A549 treated with GW870086 at 1 μM for 4 hours (cell line): ENCODE measurements around the gene MAGEB1. TPM values are rescaled to one million over a fixed set of nuclear protein-coding genes. Genes with fewer than 3 reads are reported as not detected.

Experiments used
- total RNA-seq: library from RNA; stranded (reverse); fragments of 200-300 nt; extraction: Qiagen RNA extraction; gene quantifications from 5 replicates; pipeline ENCODE4 v1.2.3, GENCODE V29; 2022; ENCODE audit warnings: low read depth

MAGEB1 gene
- total RNA-seq: not detected in 5 replicates

GRCh38 chrX:30246769-30247489, at the start of gene MAGEB1:
TSS of gene MAGEB1 (plus strand) at chrX:30247146. CDS start at chrX:30250494, 3,348 bp downstream.

GRCh38 chrX:30215357-30215843, 31.5 kb upstream of the MAGEB1 start, which contains the start of gene MAGEB2:
TSS of gene MAGEB2 (plus strand) at chrX:30215563. CDS start at chrX:30218581, 3,018 bp downstream.

GRCh38 chrX:30230395-30230794, 16.6 kb upstream of the MAGEB1 start, which contains the start of gene MAGEB3:
TSS of gene MAGEB3 (plus strand) at chrX:30230657. CDS start at chrX:30235925, 5,268 bp downstream.

DNA sequence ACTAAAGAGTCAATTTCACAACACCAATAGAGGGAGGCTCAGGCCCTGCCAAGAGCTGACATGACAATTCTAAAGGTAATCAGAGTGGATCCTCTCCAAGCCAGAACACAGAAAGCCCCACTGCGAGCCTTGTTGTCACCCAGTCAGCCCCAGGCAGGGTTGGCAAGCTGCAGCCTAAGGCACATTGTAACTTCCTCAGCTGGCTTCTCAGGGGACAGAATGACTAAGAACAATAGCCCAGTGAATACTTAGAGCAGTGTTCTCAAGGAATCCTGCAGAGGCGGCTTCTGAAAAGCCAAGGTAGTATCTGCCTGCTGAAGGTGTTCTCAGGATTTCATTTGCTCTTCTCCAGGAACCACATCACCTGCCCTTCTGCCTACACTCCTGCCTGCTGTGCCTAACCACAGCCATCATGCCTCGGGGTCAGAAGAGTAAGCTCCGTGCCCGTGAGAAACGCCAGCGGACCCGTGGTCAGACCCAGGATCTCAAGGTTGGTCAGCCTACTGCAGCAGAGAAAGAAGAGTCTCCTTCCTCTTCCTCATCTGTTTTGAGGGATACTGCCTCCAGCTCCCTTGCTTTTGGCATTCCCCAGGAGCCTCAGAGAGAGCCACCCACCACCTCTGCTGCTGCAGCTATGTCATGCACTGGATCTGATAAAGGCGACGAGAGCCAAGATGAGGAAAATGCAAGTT, 5.1 kb upstream of the MAGEB1 start, which contains the start of gene MAGEB4:
Gene MAGEB4 (plus strand): TSS at position 277 of the 692 bp plus-strand sequence. CDS start 136 bp downstream, at position 413.

Other genes starting within 250 kb of the MAGEB1 start
- gene MAGEB2, start 31.6 kb upstream of the MAGEB1 start, total RNA-seq: not detected in 5 replicates
- not detected in 5 replicates for gene MAGEB3, start 16.5 kb upstream of the MAGEB1 start, total RNA-seq
- not detected in 5 replicates for gene MAGEB4, start 5.1 kb upstream of the MAGEB1 start, total RNA-seq
- gene NR0B1, start 62.2 kb downstream of the MAGEB1 start, total RNA-seq: 19.4 to 33.3 TPM (median 25.6 TPM) in 5 replicates